Activated CD4-positive, alpha-beta T cell treated with anti-CD3 and anti-CD28 coated beads for 48 hours (primary cell): ENCODE measurements around the gene TGFBR3.
"Not testable (repeated sequence)": the region's sequence is repeated elsewhere in the genome, so short reads cannot be mapped to it uniquely, and the experiment has no call there.

ENCODE experiments used
- DNase-seq: peaks from one replicate; pipeline ENCODE4 v3.0.0-alpha.2; 2020

Gene TGFBR3

DNA sequence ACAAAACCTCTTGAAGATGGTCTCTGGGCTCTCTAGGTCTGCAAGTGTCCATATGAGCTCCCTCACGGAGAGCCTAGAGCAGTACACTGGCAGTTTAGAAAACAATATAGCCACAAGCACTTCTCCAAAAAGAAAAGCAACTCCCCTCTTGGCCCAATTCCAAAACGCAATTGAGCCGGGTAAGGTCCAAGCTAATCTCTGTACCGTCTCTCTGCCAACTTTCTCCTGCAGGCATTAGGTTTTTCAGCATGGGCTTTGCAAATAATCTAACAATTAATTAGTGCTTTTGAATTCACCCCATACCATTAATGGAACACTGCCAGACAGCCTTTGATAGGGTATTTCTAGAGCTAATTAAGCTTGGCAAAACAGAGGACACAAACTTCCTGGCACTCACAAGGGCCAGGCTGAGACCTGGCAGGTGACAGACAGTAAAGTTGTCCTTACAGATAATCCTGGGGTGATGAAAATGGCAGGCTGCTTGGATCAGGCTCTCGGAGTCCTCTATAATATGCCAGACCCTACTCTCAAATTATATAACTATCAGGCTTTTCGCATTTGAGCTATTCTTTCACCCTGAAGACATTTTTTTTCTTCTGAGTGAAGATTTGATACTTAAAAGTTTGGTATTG is 39.8 kb downstream of the TGFBR3 start:
- DNase-seq: no peak

DNA sequence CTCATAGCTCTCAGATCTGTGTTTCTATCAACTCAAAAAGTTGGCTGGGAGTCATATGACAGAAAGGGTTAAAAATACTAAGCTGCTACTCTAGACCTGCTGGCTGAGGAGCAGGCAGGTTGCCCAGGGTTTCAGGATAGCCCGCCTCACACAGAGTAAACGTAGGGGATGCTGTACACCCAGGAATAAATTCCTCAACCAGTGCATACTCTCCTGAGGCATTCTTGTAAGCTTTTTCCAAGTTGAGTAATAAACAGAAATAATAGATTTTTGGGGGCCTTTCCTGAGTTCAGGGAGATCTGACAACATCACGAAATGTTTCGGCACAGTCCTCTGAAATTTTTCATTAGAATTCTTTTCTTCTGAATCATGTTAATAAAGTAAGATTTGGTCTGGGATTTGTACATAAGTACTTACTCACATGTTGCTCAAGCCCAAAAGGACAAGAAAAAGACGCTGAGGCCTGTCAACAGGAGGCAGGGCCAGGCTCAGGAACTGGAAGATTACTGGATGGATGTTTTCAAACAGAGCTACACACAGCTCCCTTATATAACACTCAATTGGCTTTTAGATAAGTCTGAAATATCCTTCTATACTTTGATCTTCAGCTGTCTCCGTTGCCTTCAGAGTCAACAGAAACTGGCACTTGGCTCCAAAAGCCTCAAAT is 41.0 kb downstream of the TGFBR3 start:
- DNase-seq: no peak

DNA sequence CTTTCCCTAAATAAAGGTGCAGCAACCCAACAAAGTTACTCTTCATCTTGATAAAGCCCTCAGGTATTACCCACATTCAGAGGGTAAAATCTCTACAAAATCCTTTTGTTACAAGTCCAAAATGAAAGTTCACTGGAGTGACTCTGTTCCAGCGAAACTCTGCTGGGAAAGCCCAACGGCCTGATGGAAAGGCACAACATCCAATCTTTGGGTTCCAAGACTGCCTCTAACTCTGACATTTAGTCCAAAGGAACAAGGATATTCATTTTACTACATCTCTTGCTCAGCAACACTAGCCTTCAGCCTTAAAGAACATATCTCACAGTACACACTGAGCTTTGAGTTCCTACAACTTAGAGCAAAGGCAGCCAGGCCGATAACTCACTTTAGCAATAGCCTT is 42.1 kb downstream of the TGFBR3 start:
- DNase-seq: no peak

DNA sequence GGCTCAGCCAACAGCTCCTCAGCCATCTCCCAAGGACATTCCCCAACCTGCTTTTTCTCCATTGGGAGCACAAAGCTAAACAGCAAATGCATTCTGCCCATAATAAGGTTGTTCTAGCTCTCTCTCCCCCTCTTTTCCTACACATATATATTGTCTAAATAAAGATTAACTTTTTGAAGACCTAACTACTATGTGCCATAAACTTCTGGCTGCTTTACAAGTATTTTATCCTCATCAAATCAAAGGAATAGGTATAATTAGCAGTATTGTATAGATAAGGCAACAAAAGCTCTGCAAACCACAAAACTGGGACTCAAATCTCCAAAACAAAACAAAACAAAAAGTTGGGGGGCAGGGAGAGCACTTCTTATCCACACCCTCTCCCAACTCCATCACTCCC is 43.4 kb downstream of the TGFBR3 start:
- DNase-seq: no peak

DNA sequence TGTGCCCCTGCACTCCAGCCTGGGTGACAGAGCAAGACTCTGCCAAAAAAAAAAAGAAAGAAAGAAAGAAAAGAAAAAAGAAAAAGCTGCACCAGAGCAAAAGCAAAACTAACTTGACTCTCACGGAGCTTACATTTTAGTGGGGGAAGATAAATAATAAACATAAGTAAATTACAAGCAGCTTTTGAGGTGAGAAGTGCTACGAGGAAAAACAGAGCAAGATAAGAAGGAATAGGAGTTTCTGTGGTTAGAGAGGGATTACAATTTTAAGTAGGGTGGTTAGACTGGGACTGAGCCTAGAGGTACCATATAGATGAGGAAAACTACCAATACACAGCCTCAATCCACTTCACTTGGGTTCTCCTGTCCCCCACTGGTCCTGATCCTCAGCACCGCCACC is 43.9 kb downstream of the TGFBR3 start:
- no peak for DNase-seq

DNA sequence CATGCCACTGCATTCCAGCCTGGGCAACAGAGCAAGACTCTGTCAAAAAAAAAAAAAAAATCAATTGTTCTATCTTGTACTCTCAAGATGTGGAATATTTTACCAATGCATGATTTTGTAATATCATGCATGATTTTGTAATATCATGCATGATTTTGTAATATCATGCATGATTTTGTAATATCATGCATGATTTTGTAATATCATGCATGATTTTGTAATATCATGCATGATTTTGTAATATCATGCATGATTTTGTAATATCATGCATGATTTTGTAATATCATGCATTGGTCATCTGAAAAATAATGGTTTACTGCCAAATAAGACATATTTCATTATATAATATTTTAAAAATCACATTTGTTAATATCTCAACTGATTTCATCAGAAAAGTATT is 45.7 kb downstream of the TGFBR3 start:
- DNase-seq: not testable (repeated sequence)

DNA sequence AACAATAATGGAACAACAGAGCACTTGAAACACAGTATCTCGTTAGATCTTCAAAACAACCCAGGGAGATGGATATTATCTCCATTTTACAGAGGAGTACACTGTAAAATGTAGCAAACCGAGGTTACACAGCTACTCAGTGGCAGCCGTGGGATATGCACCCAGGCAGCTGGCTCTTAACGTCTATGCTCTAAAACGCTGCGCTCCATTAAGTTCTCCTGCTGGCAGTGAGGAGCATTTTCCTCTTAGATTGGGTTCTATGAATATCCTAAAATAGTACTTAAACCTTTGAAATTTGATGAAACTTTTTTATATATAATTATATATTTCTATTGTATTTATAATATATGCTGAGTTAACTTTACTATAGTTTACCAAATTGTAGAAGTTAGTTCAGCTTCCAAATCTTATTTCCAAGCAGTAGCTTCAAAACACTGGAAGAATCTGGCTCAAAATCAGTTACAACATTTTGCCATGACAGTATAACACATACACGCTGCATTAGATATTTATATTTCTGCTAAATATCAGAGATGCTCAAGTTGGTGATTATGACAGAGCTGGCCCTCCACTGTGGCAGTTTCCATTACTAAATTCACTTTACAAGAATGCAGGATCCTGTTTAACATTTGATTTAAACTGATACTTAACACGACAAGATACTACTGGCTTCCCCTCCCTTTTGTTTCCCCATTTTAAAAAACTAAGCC is 49.5 kb downstream of the TGFBR3 start:
- DNase-seq: no peak

DNA sequence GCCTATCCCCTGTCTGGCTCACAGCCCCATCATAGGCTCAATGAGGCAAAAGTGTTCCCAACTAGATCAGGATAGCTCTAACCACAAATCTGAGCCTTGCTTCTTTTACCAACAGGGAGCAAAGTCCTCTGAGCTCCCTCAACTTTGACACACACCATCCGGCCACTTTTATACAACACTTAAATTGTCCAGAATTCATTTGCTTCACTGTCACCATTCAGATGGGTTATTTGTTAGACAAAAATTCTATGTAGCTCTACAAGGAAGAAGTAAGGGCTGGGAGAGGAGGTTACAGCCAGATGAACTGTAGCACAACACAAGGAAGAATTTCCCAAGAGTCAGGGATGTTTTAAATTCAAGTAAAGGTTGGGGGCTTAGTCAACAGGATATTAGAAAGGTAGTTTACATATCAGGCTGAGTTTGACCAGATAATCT is 50.8 kb downstream of the TGFBR3 start:
- no peak for DNase-seq

DNA sequence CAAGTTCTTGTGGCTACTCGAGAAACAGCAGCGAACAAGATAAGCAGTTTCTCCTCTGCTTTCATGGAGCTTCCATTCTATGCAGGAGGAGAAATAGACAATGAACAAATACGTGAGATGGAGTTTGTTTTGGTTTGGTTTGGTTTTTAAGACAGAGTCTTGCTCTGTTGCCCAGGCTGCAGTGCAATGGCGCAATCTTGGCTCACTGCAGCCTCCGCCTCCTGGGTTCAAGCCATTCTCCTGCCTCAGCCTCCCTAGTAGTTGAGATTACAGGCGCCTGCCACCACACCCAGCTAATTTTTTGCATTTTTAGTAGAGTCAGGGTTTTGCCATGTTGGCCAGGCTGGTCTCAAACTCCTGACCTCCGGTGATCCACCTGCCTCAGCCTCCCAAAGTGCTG is 51.4 kb downstream of the TGFBR3 start:
- DNase-seq: not testable (repeated sequence)

DNA sequence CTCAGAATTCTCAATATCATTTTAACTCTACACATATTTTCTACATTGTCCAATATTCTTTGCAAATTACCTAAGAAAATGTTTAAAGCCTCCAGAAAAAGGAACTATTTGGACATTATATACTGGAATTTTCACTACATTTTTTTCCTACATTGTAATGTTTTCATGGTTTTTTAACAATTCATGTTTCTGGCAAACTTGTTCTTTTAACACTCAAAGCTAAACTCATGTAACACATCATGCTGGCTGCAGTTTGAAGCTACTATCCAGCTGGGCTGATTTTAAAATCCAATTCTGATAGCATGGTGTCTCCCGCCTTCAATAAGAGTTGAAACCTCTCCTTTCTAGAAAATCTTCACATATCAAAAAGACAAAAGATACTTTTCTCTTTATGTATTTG is 52.0 kb downstream of the TGFBR3 start:
- DNase-seq: no peak

DNA sequence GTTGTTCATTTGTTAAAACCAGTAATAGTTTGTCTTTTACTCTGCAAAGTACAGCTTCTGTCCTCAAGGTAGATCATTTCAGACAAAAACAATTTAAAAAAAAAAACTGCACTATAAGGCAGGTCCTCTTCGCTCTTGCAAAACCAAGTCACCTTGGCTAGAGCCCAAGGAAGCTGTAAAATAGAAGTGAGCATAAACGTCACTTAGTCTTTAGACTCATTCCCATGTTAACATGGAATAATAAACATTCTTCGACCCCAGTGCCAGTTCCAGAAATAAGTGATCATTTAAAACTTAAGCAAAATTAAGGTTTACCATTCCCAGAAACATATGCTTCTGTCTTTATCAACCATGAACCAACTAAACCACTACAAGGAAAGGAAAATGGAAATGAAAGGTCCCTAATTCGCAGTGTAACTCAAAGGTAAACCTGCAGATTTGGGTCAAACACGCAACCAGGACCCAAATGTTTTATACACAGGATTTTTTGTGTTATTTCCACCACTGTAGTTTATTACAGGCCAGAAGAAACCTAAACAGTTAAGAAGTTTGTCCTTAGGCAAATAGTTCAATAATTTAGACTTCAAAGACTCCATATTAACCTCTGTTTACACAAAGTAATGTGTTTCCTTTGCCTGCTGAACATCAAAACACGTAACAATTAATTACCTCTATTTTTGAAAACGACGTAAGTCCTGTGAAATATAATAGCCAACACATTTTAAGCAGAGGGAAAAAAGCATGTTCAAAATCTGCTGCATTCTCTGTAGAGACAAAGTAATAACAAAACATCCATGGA is 54.6 kb downstream of the TGFBR3 start:
- DNase-seq: no peak

DNA sequence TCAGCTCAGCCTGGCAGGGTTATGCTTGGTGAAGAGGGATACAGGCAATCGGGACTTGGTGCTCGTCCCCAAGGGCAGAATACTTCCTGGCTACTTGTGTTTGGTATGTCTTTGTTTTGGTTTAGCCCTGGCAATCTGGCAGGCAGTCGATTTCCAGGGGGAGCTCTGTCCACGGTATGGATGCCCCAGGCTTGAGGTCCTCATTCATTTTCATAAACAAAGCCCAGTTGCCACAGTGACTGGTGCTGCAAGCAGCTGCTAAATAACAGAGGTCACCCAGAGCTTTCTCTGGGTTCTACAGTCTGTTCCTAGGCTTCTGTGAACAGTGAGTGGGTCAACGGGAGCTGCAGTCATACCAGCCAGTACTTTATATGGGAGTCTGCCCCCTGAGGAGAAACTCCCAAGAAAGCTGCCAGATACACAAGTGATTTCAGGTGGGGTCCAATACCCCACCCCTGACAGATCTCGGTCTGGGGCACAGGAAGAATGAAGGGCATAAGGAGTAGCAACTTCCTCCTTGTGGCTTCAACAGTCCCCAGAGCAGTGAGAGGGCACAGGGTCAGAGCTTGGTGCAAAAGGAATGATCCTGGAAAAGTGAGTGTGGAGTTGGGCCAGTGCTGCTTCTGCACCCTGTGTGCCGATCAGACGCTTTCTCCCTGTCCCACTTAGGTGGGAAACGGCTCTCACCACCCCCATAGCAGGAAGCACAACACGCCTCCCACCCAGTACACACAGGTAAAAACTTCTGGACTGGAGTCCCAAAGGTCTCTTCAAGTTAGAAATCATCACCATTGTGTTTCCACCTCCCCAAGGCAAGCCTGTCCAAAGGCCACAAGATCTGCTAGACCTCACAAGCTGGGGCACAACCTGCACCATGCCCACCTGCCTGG is 55.5 kb downstream of the TGFBR3 start:
- no peak for DNase-seq

DNA sequence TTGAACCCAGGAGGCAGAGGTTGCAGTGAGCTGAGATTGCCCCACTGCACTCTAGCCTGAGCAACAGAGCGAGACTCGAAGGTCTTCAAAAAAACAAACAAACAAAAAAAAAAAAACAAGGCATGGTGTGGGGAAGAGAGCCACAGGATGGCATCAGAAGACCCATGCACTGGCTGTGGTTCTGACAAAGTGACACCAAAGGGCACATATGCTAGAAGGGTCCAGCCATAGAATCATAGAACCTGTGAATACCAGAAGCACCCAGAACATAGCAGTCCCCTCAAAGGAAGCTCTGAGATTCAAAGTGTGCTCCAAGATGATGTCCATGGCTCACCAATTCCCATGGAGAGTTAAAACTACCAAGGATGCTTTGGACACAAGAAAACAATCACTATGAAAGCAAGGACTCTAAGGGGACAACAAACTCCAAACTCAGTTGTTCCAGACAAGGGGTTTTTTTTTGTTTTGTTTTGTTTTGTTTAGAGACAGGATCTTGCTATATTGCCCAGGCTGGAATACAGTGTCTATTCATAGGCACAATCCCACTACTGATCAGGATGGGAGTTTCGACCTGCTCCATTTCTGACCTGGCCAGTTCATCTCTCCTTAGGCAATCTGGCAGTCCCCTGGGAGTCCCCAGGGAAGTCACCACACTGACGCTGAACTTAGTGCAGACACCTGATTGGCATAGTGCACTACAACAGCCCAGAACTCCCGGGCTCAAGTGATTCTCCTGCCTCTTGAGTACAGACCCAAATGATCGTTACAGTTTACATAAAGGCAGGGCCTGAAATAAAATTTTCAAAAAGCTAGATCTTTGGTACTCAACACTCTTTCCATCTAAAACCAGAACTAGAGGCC is 56.4 kb downstream of the TGFBR3 start:
- DNase-seq: no peak

DNA sequence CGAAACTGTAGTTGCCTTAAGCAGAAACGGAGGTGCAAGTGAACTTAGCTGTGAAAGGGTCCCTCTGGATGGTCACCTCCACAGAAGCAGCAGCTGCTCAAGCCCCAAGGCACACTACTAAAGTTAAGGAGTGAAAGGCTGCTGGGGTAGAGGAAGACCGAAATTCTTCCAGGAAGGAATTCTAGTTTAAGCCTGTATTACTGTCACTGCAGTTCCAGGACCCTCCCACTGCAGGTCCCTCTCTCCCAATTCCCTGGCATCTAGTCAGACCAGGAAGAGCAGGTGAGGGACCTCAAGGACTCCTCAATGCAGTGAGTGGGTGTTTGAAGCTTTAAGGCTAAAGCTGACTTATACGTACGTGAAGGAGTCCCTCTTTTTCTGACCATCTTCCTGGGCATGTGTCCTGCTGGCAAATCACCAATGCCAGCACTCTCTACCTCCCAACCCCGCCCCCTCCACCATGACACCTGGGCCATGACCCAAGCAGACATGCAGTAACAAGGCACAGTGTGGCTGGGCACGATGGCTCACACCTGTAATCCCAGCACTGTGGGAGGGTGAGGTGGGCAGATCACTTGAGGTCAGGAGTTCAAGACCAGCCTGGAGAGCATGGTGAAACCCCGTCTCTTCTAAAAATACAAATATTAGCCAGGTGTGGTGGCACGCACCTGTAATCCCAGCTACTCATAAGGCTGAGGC is 57.2 kb downstream of the TGFBR3 start:
- DNase-seq: no peak

DNA sequence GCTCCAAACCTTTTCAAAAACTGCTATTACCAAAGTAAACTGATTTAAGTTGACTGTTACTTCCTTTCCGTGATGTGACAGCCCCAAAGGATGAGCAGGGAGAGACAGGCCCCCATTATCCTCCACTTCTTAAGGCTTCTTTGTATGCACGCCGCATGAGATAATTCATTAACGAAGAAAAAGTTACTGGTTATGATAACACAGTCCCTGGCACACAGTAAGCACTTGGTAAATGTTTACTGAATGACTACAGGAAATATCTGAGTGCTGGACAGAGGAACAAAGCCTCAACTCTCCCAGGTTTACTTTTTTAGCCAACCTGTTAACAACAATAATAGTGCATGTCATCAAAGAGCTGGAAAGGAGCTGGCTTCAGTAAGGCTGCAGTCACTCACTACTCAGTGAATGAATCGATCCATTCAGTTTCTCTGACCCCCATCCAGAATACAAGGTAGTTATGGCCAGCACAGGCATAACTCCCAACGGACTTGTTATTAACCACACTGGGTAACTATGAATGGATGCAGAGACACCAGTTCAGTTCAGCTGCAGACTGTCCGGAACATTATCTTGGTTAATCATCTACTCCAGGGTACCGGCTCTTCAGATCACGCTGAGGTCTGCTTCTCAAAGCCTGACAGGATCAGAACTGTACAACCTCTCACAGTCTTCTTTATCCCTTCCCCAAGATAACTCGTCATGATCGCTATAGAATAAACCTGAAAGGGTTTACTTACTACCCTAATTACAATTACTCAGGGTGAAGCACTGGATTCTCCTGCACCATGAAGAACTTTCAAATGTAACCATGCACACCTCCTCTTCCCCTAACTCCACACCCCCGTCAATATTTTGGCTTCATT is 58.3 kb downstream of the TGFBR3 start:
- DNase-seq: no peak

DNA sequence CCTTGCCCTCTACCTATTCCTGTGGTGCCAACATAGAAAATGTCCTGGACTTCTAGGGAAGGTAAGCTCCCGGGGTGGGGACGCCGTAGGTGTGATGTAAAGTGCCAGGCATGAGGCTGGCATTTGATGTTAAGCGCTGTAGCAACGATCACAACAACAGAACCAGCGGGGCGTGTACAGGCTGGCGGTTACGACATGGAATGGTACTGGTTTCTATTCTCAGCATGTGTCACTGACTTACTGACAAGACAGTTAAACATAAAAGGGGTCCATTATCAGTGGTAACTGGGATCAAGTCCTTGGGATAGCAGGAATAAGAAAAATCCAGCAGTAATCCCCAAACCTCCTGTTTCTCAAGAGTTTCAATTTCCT is 58.9 kb downstream of the TGFBR3 start:
- DNase-seq: peak; percentile 24

DNA sequence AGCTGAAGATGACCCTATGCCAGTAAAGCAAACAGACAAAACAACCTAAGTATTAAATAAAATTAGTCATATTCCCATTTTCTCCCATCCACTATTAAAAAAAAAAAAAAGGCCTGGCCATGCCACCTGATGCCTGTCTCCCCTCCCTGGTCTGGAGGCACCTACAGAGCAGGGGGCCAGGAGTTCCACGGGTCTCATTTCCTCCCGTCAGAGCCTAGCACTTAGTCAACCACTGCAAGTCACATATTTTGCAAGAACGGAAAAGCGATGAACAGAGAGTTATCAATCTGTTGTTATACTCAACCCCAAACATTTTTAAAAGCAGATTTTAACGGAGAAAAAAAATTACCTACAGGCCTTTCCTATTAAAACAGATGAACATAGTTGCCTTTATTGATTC is 59.3 kb downstream of the TGFBR3 start:
- no peak for DNase-seq

DNA sequence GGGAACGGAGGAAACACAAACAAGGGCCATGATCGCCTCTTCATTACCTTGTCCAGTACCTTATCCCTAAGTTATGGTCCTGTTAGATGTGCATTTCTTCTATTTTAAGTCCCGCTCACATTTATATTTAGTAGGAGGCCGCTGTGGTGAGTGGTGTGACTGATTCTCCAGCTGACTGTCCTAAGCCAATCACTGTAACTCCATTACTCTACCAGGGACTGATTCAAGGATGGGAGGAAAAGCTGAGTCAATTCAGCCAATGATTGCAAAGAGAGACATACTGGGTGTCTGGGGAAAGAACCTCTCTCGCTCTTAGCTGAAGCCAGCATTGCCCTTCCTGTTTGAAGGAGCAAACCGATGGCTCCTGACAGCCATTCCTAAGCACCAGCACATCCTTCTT is 59.7 kb downstream of the TGFBR3 start:
- no peak for DNase-seq

DNA sequence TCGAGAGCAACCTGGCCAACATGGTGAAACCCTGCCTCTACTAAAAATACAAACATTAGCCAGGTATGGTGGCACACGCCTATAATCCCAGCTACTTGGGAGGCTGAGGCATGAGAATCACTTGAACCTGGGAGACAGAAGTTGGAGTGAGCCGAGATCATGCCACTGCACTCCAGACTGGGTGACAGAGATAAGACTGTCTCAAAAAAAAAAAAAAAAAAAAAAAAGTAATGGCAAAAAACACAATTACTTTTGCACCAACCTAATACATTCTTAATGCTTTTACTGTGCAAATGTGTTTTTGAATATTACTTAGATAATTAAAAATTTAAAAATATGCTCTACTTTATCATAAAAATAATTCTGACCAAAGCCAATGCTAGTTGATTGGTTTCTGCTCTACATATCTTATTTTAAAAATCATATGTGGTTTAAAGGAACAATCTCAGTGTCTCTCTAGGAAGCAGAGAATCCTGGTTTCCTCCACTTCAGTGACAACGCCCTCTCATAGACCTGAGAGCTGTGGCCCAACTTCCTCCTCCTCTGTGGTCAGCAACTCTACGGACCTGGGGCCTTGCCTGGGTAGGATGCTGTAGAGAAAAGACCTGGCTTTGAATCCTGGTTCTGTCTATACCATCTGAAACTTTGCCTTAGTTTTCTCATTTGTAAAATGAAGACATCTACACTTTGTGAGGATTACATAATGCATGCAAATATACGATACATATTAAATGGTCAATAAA is 64.7 kb downstream of the TGFBR3 start:
- no peak for DNase-seq
